Omental fat pad (tissue), 4 donors: ENCODE measurements around the gene GNAO1. TPM values are rescaled to one million over a fixed set of nuclear protein-coding genes. Genes with fewer than 3 reads are reported as not detected.

Experiments used
- ATAC-seq: fragments of 150-250 bp; one replicate; pipeline ENCODE4 v1.9.1; 2016; ENCODE audit warnings: mild to moderate bottlenecking, moderate library complexity; ENCODE audit not compliant: low FRiP score
- DNase-seq: peaks from one replicate; pipeline ENCODE4 v3.0.0-alpha.2; 2019; ENCODE audit warnings: low spot score
- CTCF ChIP-seq, 3 donors: fragments of 450-650 bp; IDR thresholded peaks; one replicate each; pipeline ENCODE4 v1.5.1; 2016 to 2017; ENCODE audit warnings: antibody characterized with exemption in 3 of 3, mild to moderate bottlenecking in 3 of 3, moderate library complexity in 2 of 3
- total RNA-seq, 4 donors: library from RNA; depleted of rRNA; stranded (reverse); fragments of >200 nt; gene quantifications; one replicate each; pipeline ENCODE4 v1.1.0, GENCODE V29; 2016

GNAO1 gene
- total RNA-seq, 4 donors from 2014 or later = 1.4 to 2.6 (median 2.3) TPM

- no peak for DNase-seq
- no peak for ATAC-seq
- TF ChIP-seq CTCF (IDR thresholded peaks at IDR 0.05) = no peak
Observed at GRCh38 chr16:56327071-56327928, 136.0 kb downstream of the GNAO1 start.

- ATAC-seq = no peak
- TF ChIP-seq CTCF (IDR thresholded peaks at IDR 0.05) = no peak
- DNase-seq = no peak
Observed at GRCh38 chr16:56327929-56328258, 136.6 kb downstream of the GNAO1 start.

- no peak for DNase-seq
- no peak for ATAC-seq
- no peak for TF ChIP-seq CTCF (IDR thresholded peaks at IDR 0.05)
Observed at GRCh38 chr16:56328276-56329022, 137.2 kb downstream of the GNAO1 start.

GRCh38 chr16:56329887-56330286 lies 138.6 kb downstream of the GNAO1 start:
- TF ChIP-seq CTCF (IDR thresholded peaks at IDR 0.05) = no peak
- DNase-seq (no peak), ATAC-seq (no peak)

GRCh38 chr16:56330476-56330875 lies 139.2 kb downstream of the GNAO1 start:
- no peak for TF ChIP-seq CTCF (IDR thresholded peaks at IDR 0.05)
- no peak for ATAC-seq
- DNase-seq = no peak

GRCh38 chr16:56331399-56331798 lies 140.1 kb downstream of the GNAO1 start:
- DNase-seq (no peak), ATAC-seq (no peak)
- TF ChIP-seq CTCF (IDR thresholded peaks at IDR 0.05) = no peak
